GM18870 (cell line): ENCODE data around the gene ZNF772.
A peak's percentile ranks its signal among the peaks of the same experiment; 100 is the strongest.

Experiments
- ATAC-seq: cut with Tn5 transposase; IDR thresholded peaks from one replicate; pipeline ENCODE4 v1.9.1; 2021; ENCODE audit warnings: moderate library complexity; ENCODE audit not compliant: unreplicated experiment

The ZNF772 gene

GRCh38 chr19:57435062-57435978, 42.0 kb downstream of the ZNF772 start, which contains the start of gene ZNF749:
Gene ZNF749 (plus strand): TSS chr19:57435325. CDS start chr19:57435579, 254 bp downstream.
- peak; percentile 98 for ATAC-seq

DNA sequence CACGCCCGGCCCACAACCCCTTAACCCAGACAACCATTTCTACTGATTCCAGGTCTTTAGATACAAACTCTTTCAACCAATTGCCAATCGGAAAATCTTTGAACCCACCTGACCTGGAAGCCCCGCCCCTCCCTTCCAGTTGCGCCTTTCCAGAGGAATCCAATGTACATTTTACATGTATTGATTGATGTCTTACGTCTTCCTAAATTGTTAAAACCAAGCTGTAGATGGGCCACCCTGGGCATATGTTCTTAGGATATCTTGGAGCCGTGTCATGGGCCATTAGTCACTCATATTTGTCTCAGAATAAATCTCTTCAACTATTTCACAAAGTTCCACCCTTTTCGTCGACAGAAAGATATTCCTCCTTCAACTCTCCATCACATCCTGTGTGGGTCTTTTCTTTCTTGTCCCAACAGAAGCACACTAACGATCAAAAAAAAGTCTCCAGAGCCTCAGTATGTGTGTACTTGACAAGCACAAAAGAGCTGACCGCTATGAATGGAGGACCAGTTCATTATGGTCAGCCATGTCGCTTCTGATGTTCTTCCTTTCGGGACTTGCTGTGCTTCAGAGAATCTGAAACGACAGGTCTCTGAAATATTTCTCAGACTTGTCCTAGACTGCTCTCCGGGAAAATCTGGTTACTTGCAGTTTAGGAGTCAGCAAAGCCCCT, 42.8 kb downstream of the ZNF772 start:
- peak; percentile 16 for ATAC-seq

DNA sequence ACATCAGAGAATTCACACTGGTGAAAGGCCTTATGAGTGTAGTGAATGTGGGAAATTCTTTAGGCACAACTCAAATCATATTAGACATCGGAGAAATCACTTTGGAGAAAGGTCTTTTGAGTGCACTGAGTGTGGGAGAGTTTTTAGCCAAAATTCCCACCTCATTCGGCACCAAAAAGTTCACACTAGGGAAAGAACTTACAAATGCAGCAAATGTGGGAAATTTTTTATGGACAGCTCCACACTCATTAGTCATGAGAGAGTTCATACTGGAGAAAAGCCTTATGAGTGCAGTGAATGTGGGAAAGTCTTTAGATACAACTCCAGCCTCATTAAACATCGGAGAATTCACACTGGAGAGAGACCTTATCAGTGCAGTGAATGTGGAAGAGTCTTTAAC, 56.3 kb downstream of the ZNF772 start:
- no peak for ATAC-seq

DNA sequence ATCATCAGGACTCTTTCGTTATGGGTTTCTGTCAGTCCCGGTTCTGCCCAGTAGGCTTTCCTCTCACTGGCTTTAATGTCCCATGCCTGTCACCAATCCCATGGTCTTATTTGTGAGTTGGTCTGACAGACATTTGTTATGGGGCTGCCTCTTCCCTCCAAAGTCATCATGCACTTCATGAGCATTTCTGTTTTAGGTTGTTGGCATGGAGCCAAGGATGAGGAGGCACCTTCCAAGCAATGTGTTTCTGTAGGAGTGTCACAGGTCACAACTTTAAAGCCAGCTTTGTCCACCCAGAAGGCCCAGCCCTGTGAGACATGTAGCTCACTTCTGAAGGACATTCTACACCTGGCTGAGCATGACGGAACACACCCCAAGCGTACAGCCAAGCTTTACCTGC, 57.9 kb downstream of the ZNF772 start:
- no peak for ATAC-seq
